Loucy (cell line): ENCODE data around the gene MRPL51.

Experiments used
- EZH2phosphoT487 ChIP-seq: fragments of 200-600 bp; IDR thresholded peaks from 2 replicates; pipeline ENCODE4 v1.6.1; 2018; ENCODE audit warnings: antibody characterized with exemption, mild to moderate bottlenecking, moderate library complexity, borderline replicate concordance
- TF ChIP-seq, protein P1 (sequence below): fragments of 200-600 bp; sonication (generic); conservative IDR thresholded peaks from 2 replicates; pipeline ENCODE4 v1.5.1; 2014; ENCODE audit warnings: mild to moderate bottlenecking, antibody characterized with exemption, low read length

- TF ChIP-seq EZH2phosphoT487, result no peak
- TF ChIP-seq, protein P1, sequence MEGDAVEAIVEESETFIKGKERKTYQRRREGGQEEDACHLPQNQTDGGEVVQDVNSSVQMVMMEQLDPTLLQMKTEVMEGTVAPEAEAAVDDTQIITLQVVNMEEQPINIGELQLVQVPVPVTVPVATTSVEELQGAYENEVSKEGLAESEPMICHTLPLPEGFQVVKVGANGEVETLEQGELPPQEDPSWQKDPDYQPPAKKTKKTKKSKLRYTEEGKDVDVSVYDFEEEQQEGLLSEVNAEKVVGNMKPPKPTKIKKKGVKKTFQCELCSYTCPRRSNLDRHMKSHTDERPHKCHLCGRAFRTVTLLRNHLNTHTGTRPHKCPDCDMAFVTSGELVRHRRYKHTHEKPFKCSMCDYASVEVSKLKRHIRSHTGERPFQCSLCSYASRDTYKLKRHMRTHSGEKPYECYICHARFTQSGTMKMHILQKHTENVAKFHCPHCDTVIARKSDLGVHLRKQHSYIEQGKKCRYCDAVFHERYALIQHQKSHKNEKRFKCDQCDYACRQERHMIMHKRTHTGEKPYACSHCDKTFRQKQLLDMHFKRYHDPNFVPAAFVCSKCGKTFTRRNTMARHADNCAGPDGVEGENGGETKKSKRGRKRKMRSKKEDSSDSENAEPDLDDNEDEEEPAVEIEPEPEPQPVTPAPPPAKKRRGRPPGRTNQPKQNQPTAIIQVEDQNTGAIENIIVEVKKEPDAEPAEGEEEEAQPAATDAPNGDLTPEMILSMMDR, result no peak
Observed at GRCh38 chr12:6471989-6472360, 21.1 kb downstream of the MRPL51 start.
